KMS-11 (cell line): ENCODE results near the gene PPFIA1.

Source experiments
- H2AFZ ChIP-seq: fragments of 200-600 bp; sonication (generic); 2 replicates; pipeline ENCODE4 v1.6.1; 2016; ENCODE audit warnings: antibody characterized with exemption, mixed run types, low read depth
- H3K27ac ChIP-seq: fragments of 200-600 bp; sonication (generic); 2 replicates; pipeline ENCODE4 v1.6.1; 2016; ENCODE audit warnings: mild to moderate bottlenecking, mixed run types
- H3K27me3 ChIP-seq: fragments of 200-600 bp; sonication (generic); 2 replicates; pipeline ENCODE4 v1.6.1; 2017; ENCODE audit warnings: mild to moderate bottlenecking, low read depth, mixed run types, moderate library complexity; ENCODE audit not compliant: insufficient read depth
- H3K36me3 ChIP-seq: fragments of 200-600 bp; sonication (generic); 2 replicates; pipeline ENCODE4 v1.6.1; 2017; ENCODE audit warnings: mild to moderate bottlenecking, mixed run types; ENCODE audit not compliant: insufficient read depth
- H3K4me1 ChIP-seq: fragments of 200-600 bp; sonication (generic); 2 replicates; pipeline ENCODE4 v1.6.1; 2016; ENCODE audit warnings: mild to moderate bottlenecking, low read depth, mixed run types; ENCODE audit not compliant: poor library complexity, severe bottlenecking
- H3K4me2 ChIP-seq: fragments of 200-600 bp; sonication (generic); 2 replicates; pipeline ENCODE4 v1.7.0; 2016; ENCODE audit warnings: mild to moderate bottlenecking, mixed run types
- H3K4me3 ChIP-seq: fragments of 200-600 bp; sonication (generic); IDR thresholded peaks from 2 replicates; pipeline ENCODE4 v1.6.1; 2017; ENCODE audit warnings: low read depth, low read length, mixed read lengths; ENCODE audit not compliant: insufficient read depth
- H3K79me2 ChIP-seq: fragments of 200-600 bp; sonication (generic); 2 replicates; pipeline ENCODE4 v1.6.1; 2016; ENCODE audit warnings: low read depth, mixed run types; ENCODE audit not compliant: insufficient read depth
- H3K9ac ChIP-seq: fragments of 200-600 bp; sonication (generic); 2 replicates; pipeline ENCODE4 v1.6.1; 2016; ENCODE audit warnings: mild to moderate bottlenecking, mixed run types
- H4K20me1 ChIP-seq: fragments of 200-600 bp; sonication (generic); 2 replicates; pipeline ENCODE4 v1.6.1; 2016; ENCODE audit warnings: mild to moderate bottlenecking, mixed run types; ENCODE audit not compliant: insufficient read depth
- CTCF ChIP-seq: fragments of 200-600 bp; sonication (generic); conservative IDR thresholded peaks from 2 replicates; pipeline ENCODE4 v1.6.1; 2017; ENCODE audit warnings: low read depth, mild to moderate bottlenecking, antibody characterized with exemption, low read length, moderate library complexity, mixed read lengths

Gene PPFIA1

DNA sequence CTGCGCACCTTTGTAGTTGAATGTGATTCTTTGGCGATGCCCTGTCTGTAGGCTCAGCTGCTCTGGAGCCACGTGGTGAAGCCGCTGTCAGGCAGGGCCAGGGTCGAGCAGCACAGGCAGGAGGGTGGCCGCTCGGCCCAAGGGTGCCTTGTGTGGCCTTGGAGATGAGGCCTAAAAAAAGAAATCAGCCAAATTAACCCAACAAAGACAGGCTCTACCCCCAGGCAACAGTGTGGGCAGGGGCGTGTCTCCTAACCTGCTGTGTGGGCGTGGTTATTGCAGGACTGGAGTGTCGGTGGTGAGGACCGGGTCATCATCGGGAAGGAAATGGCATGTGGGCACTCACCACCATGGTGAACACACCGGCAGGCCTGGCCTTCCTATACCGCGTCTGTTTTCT lies 162.1 kb downstream of the PPFIA1 start:
- TF ChIP-seq CTCF = no peak
- Histone ChIP-seq H2AFZ (no peak overlapping the region), H3K4me1 (no peaks in the 10 kb centered on the region), H3K27me3 (no peaks in the 10 kb centered on the region), H3K4me3 (no peak overlapping the region), H3K4me2 (no peak overlapping the region), H4K20me1 (no peaks in the 10 kb centered on the region), H3K27ac (no peak overlapping the region), H3K36me3 (no peaks in the 10 kb centered on the region), H3K9ac (no peak overlapping the region), H3K79me2 (no peaks in the 10 kb centered on the region)

- Histone ChIP-seq H3K36me3 (no peaks in the 10 kb centered on the region), H3K27ac (no peak overlapping the region), H3K27me3 (no peaks in the 10 kb centered on the region), H3K9ac (no peak overlapping the region), H2AFZ (no peak overlapping the region), H3K4me1 (no peaks in the 10 kb centered on the region), H4K20me1 (no peaks in the 10 kb centered on the region), H3K4me2 (no peak overlapping the region), H3K4me3 (no peak overlapping the region), H3K79me2 (no peaks in the 10 kb centered on the region)
- TF ChIP-seq CTCF = no peak
Observed at GRCh38 chr11:70433038-70433437, 162.5 kb downstream of the PPFIA1 start.

GRCh38 chr11:70433526-70433925 lies 163.0 kb downstream of the PPFIA1 start:
- no peak for TF ChIP-seq CTCF
- Histone ChIP-seq H3K79me2 (no peaks in the 10 kb centered on the region), H3K4me2 (no peak overlapping the region), H3K4me3 (no peak overlapping the region), H3K36me3 (no peaks in the 10 kb centered on the region), H3K27ac (no peak overlapping the region), H3K27me3 (no peaks in the 10 kb centered on the region), H2AFZ (no peak overlapping the region), H3K9ac (no peak overlapping the region), H3K4me1 (no peaks in the 10 kb centered on the region), H4K20me1 (no peaks in the 10 kb centered on the region)
